H9 (cell line): Measurements from ENCODE around the gene GPR153. TPM values are rescaled to one million over a fixed set of nuclear protein-coding genes. Genes with fewer than 3 reads are reported as not detected.

Experiments
- DNase-seq: peaks from one replicate; pipeline ENCODE4 v3.0.0-alpha.2; 2017
- H2AFZ ChIP-seq: one replicate; pipeline ENCODE4 v1.6.1; 2013; ENCODE audit warnings: mild to moderate bottlenecking, low read length, control low read depth, moderate library complexity
- H2AK5ac ChIP-seq: 2 replicates; pipeline ENCODE4 v1.6.1; 2013; ENCODE audit warnings: low read length, control low read depth, mixed read lengths; ENCODE audit not compliant: insufficient read length
- H2BK120ac ChIP-seq: one replicate; pipeline ENCODE4 v1.6.1; 2013; ENCODE audit warnings: low read depth, mild to moderate bottlenecking, low read length, control low read depth, inconsistent platforms; ENCODE audit not compliant: poor library complexity, severe bottlenecking
- H2BK12ac ChIP-seq: 2 replicates; pipeline ENCODE4 v1.6.1; 2013; ENCODE audit warnings: low read length, control low read depth, mixed read lengths, low read depth; ENCODE audit not compliant: insufficient read length
- H2BK15ac ChIP-seq: 2 replicates; pipeline ENCODE4 v1.6.1; 2013; ENCODE audit warnings: low read depth, low read length, control low read depth
- H2BK20ac ChIP-seq: one replicate; pipeline ENCODE4 v1.6.1; 2013; ENCODE audit warnings: low read depth, mild to moderate bottlenecking, low read length, control low read depth, inconsistent platforms; ENCODE audit not compliant: poor library complexity, severe bottlenecking
- H2BK5ac ChIP-seq: 2 replicates; pipeline ENCODE4 v1.6.1; 2013; ENCODE audit warnings: low read length, control low read depth, mixed read lengths; ENCODE audit not compliant: insufficient read length
- H3K14ac ChIP-seq: 2 replicates; pipeline ENCODE4 v1.6.1; 2013; ENCODE audit warnings: low read length, control low read depth; ENCODE audit not compliant: insufficient read depth
- H3K18ac ChIP-seq: 2 replicates; pipeline ENCODE4 v1.6.1; 2013; ENCODE audit warnings: low read depth, mild to moderate bottlenecking, mixed read lengths, low read length, control low read depth; ENCODE audit not compliant: insufficient read length
- H3K23ac ChIP-seq: 2 replicates; pipeline ENCODE4 v1.6.1; 2013; ENCODE audit warnings: low read length, control low read depth, mixed read lengths, low read depth; ENCODE audit not compliant: insufficient read length
- H3K23me2 ChIP-seq: 2 replicates; pipeline ENCODE4 v1.6.1; 2013; ENCODE audit warnings: low read depth, mild to moderate bottlenecking, mixed read lengths, low read length, control low read depth; ENCODE audit not compliant: insufficient read length, poor library complexity, severe bottlenecking
- H3K27ac ChIP-seq: 2 replicates; pipeline ENCODE4 v1.5.1; 2013; ENCODE audit warnings: low read length, control low read depth, mixed read lengths, low read depth; ENCODE audit not compliant: insufficient read length
- H3K27me3 ChIP-seq: 2 replicates; pipeline ENCODE4 v1.6.1; 2013; ENCODE audit warnings: low read length, control low read depth, inconsistent platforms; ENCODE audit not compliant: insufficient read depth
- H3K4ac ChIP-seq: 2 replicates; pipeline ENCODE4 v1.6.1; 2013; ENCODE audit warnings: low read depth, mild to moderate bottlenecking, control low read depth, inconsistent platforms, low read length, moderate library complexity
- H3K4me1 ChIP-seq: 2 replicates; pipeline ENCODE4 v1.6.1; 2013; ENCODE audit warnings: low read length, control low read depth, inconsistent platforms; ENCODE audit not compliant: insufficient read depth
- H3K4me2 ChIP-seq: 2 replicates; pipeline ENCODE4 v1.6.1; 2013; ENCODE audit warnings: low read length, control low read depth, mixed read lengths; ENCODE audit not compliant: insufficient read length, insufficient read depth
- H3K56ac ChIP-seq: 2 replicates; pipeline ENCODE4 v1.6.1; 2013; ENCODE audit warnings: low read depth, mild to moderate bottlenecking, mixed read lengths, low read length, control low read depth; ENCODE audit not compliant: insufficient read length
- H3K79me1 ChIP-seq: 2 replicates; pipeline ENCODE4 v1.6.1; 2013; ENCODE audit warnings: low read depth, mild to moderate bottlenecking, moderate library complexity, low read length, control low read depth, inconsistent platforms; ENCODE audit not compliant: insufficient read depth, poor library complexity, severe bottlenecking
- H3K79me2 ChIP-seq: 2 replicates; pipeline ENCODE4 v1.6.1; 2013; ENCODE audit warnings: low read length, control low read depth, inconsistent platforms; ENCODE audit not compliant: insufficient read depth
- H3K9ac ChIP-seq: 2 replicates; pipeline ENCODE4 v1.6.1; 2013; ENCODE audit warnings: low read length, control low read depth, mixed read lengths; ENCODE audit not compliant: insufficient read length; ENCODE audit errors: extremely low read depth
- H3K9me3 ChIP-seq: one replicate; pipeline ENCODE4 v1.6.1; 2013; ENCODE audit warnings: low read depth, low read length, inconsistent platforms; ENCODE audit not compliant: control insufficient read depth
- H3T11ph ChIP-seq: one replicate; pipeline ENCODE4 v1.6.1; 2013; ENCODE audit warnings: mild to moderate bottlenecking, low read length, control low read depth, inconsistent platforms
- H4K20me1 ChIP-seq: one replicate; pipeline ENCODE4 v1.6.1; 2013; ENCODE audit not compliant: control insufficient read depth, insufficient read length, insufficient read depth
- H4K5ac ChIP-seq: 2 replicates; pipeline ENCODE4 v1.6.1; 2013; ENCODE audit warnings: low read depth, mild to moderate bottlenecking, mixed read lengths, low read length, control low read depth; ENCODE audit not compliant: insufficient read length
- H4K8ac ChIP-seq: replicated peaks from 2 replicates; pipeline ENCODE4 v1.6.1; 2013; ENCODE audit warnings: low read length, control low read depth, mixed read lengths, low read depth; ENCODE audit not compliant: insufficient read length
- H4K91ac ChIP-seq: 2 replicates; pipeline ENCODE4 v1.6.1; 2013; ENCODE audit warnings: low read depth, mild to moderate bottlenecking, moderate library complexity, mixed read lengths, low read length, control low read depth; ENCODE audit not compliant: insufficient read length
- H3K27ac Mint-ChIP-seq, 3 experiments: 2 replicates in 2 of 3; 3 replicates in 1 of 3; pipeline ENCODE4 v1.8.0; 2020 to 2021; ENCODE audit warnings: mixed read lengths in 3 of 3, mild to moderate bottlenecking in 1 of 3, moderate library complexity in 1 of 3
- H3K27me3 Mint-ChIP-seq: 2 replicates; pipeline ENCODE4 v1.8.0; 2021; ENCODE audit warnings: low read depth, mild to moderate bottlenecking, moderate library complexity, mixed read lengths
- H3K36me3 Mint-ChIP-seq, 3 experiments: 2 replicates in 2 of 3; 3 replicates in 1 of 3; pipeline ENCODE4 v1.8.0; 2020 to 2021; ENCODE audit warnings: low read depth in 3 of 3, mixed read lengths in 3 of 3; ENCODE audit not compliant: insufficient read depth in 1 of 3
- H3K4me1 Mint-ChIP-seq, 2 experiments: 2 replicates each; pipeline ENCODE4 v1.8.0; 2020; ENCODE audit warnings: mixed read lengths in 2 of 2
- H3K4me3 Mint-ChIP-seq, 2 experiments: 2 replicates in 1 of 2; 3 replicates in 1 of 2; pipeline ENCODE4 v1.8.0; 2020 to 2021; ENCODE audit warnings: mild to moderate bottlenecking in 2 of 2, mixed read lengths in 2 of 2, moderate library complexity in 1 of 2
- H3K9me3 Mint-ChIP-seq, 2 experiments: 2 replicates in 1 of 2; 3 replicates in 1 of 2; pipeline ENCODE4 v1.8.0; 2020; ENCODE audit warnings: mild to moderate bottlenecking in 2 of 2, mixed read lengths in 2 of 2, moderate library complexity in 1 of 2
- CTCF ChIP-seq: fragments of 200-600 bp; sonication (generic); conservative IDR thresholded peaks from 3 replicates; pipeline ENCODE4 v1.8.0; 2021; ENCODE audit warnings: antibody characterized with exemption, mild to moderate bottlenecking
- WGBS: extraction: QIAGEN DNeasy Blood & Tissue Kit; methylation state at CpG from one replicate; pipeline ENCODE4 v1.1.7; 2013; ENCODE audit warnings: missing lambda C conversion rate, low lambda C conversion rate, mixed read lengths; ENCODE audit not compliant: insufficient read length; ENCODE audit errors: extremely low coverage; 5-methylcytosine and 5-hydroxymethylcytosine counted together
- total RNA-seq: library from RNA; stranded (reverse); gene quantifications from 2 replicates; pipeline ENCODE4 v1.2.1, GENCODE V29; 2021

The GPR153 gene
- total RNA-seq, 1 experiment from 2014 or later, result 8.9 TPM

GRCh38 chr1:6307099-6307498 is 46.2 kb upstream of the GPR153 start:
- Histone ChIP-seq H4K8ac (no peak overlapping the region), H2BK15ac (no peak overlapping the region), H3K23me2 (no peaks in the 10 kb centered on the region), H2AFZ (no peak overlapping the region), H3K56ac (no peak overlapping the region), H3T11ph (no peak overlapping the region), H3K79me1 (no peaks in the 10 kb centered on the region), H3K18ac (no peak overlapping the region), H4K5ac (no peak overlapping the region), H2BK120ac (no peak overlapping the region), H3K4me1 (no peaks in the 10 kb centered on the region), H3K27me3 (no peaks in the 10 kb centered on the region), H2BK5ac (no peak overlapping the region), H2BK12ac (no peak overlapping the region), H3K14ac (no peak overlapping the region), H3K9ac (no peak overlapping the region), H3K79me2 (no peaks in the 10 kb centered on the region), H4K20me1 (no peaks in the 10 kb centered on the region), H3K23ac (no peak overlapping the region), H3K9me3 (no peaks in the 10 kb centered on the region), H3K27ac (no peak overlapping the region), H3K4ac (no peak overlapping the region), H2AK5ac (no peak overlapping the region), H2BK20ac (no peak overlapping the region), H3K4me2 (no peak overlapping the region), H4K91ac (no peak overlapping the region)
- WGBS, result no CpG with 5 or more reads among the region's 15 CpGs
- Mint-ChIP-seq H3K27ac (peak overlapping the region in 1 of 3 experiments; percentile 57; a peak in 1 of 7 replicates), H3K4me1 (no peaks in the 10 kb centered on the region), H3K4me3 (no peak overlapping the region), H3K9me3 (peaks cover 25 to 28% of the 10 kb centered on the region in 2 experiments), H3K36me3 (peaks cover 49 to 56% (median 50%) of the 10 kb centered on the region in 3 experiments), H3K27me3 (no peaks in the 10 kb centered on the region)
- DNase-seq, result no peak
- TF ChIP-seq CTCF, result no peak
